GM10847 (cell line): ENCODE measurements around the gene UGT1A6.

Experiments
- POLR2A ChIP-seq: IDR thresholded peaks from 2 replicates; pipeline ENCODE4 v1.6.1; 2011; ENCODE audit not compliant: insufficient read length; ENCODE audit errors: extremely low read depth

The UGT1A6 gene

GRCh38 chr2:233816771-233817170 is 124.1 kb downstream of the UGT1A6 start:
- no peak for TF ChIP-seq POLR2A

GRCh38 chr2:233817361-233817911 is 124.7 kb downstream of the UGT1A6 start:
- no peak for TF ChIP-seq POLR2A

GRCh38 chr2:233817995-233818638 is 125.4 kb downstream of the UGT1A6 start:
- no peak for TF ChIP-seq POLR2A

- no peak for TF ChIP-seq POLR2A
These were observed 126.2 kb downstream of the UGT1A6 start for GRCh38 chr2:233818639-233819621.

- TF ChIP-seq POLR2A = no peak
These were observed 127.4 kb downstream of the UGT1A6 start for GRCh38 chr2:233819884-233820773.

- no peak for TF ChIP-seq POLR2A
These were observed 128.1 kb downstream of the UGT1A6 start for GRCh38 chr2:233820774-233821105.

GRCh38 chr2:233821196-233821595 is 128.5 kb downstream of the UGT1A6 start:
- no peak for TF ChIP-seq POLR2A

- no peak for TF ChIP-seq POLR2A
These were observed 129.0 kb downstream of the UGT1A6 start for GRCh38 chr2:233821709-233822100.

- TF ChIP-seq POLR2A = no peak
These were observed 129.5 kb downstream of the UGT1A6 start for GRCh38 chr2:233822101-233822771.
